SK-N-SH treated with all-trans-retinoic acid at 6 μM for 48 hours (cell line): Measurements from ENCODE around the gene EIF6.

Experiments
- ATAC-seq: fragments of 200-7000 bp; cut with Tn5 transposase; 3 replicates; pipeline ENCODE4 v1.9.1; 2020; ENCODE audit warnings: mild to moderate bottlenecking, moderate library complexity
- ARNTL ChIP-seq: fragments of 450-650 bp; formaldehyde crosslinking; IDR thresholded peaks from 2 replicates; pipeline ENCODE4 v1.5.0; 2020; ENCODE audit warnings: low read depth, mild to moderate bottlenecking, moderate library complexity, borderline replicate concordance
- BACH2 ChIP-seq: fragments of 250-450 bp; sonication (Bioruptor Pico); IDR thresholded peaks from 2 replicates; pipeline ENCODE4 v1.9.0; 2021; ENCODE audit warnings: mild to moderate bottlenecking, borderline replicate concordance
- CSDC2 ChIP-seq: fragments of 250-450 bp; sonication (Bioruptor Pico); IDR thresholded peaks from 2 replicates; pipeline ENCODE4 v1.5.0; 2020; ENCODE audit warnings: mild to moderate bottlenecking, moderate library complexity
- ESRRG ChIP-seq: fragments of 250-450 bp; sonication (Bioruptor Pico); IDR thresholded peaks from 2 replicates; pipeline ENCODE4 v1.6.1; 2021; ENCODE audit warnings: mild to moderate bottlenecking
- GLIS3 ChIP-seq: fragments of 250-450 bp; sonication (Bioruptor Pico); IDR thresholded peaks from 2 replicates; pipeline ENCODE4 v1.5.0; 2020; ENCODE audit warnings: mild to moderate bottlenecking, moderate library complexity
- ISL1 ChIP-seq: fragments of 250-450 bp; sonication (Bioruptor Pico); IDR thresholded peaks from 2 replicates; pipeline ENCODE4 v2.1.2; 2022; ENCODE audit warnings: mild to moderate bottlenecking, moderate library complexity
- OSR1 ChIP-seq: fragments of 250-450 bp; sonication (Bioruptor Pico); IDR thresholded peaks from 2 replicates; pipeline ENCODE4 v1.8.0; 2022; ENCODE audit warnings: moderate library complexity, mild to moderate bottlenecking, inconsistent platforms
- PPARA ChIP-seq: fragments of 250-450 bp; sonication (Bioruptor Pico); IDR thresholded peaks from 2 replicates; pipeline ENCODE4 v1.5.0; 2020; ENCODE audit warnings: mild to moderate bottlenecking, borderline replicate concordance
- RARB ChIP-seq: fragments of 250-450 bp; sonication (Bioruptor Pico); IDR thresholded peaks from 2 replicates; pipeline ENCODE4 v1.8.0; 2021; ENCODE audit warnings: mild to moderate bottlenecking, moderate library complexity
- SNAI2 ChIP-seq: fragments of 250-450 bp; sonication (Bioruptor Pico); IDR thresholded peaks from 2 replicates; pipeline ENCODE4 v1.5.0; 2020; ENCODE audit warnings: mild to moderate bottlenecking, moderate library complexity
- TCF4 ChIP-seq: fragments of 250-450 bp; sonication (Bioruptor Pico); IDR thresholded peaks from 2 replicates; pipeline ENCODE4 v1.8.0; 2021; ENCODE audit warnings: mild to moderate bottlenecking, moderate library complexity, borderline replicate concordance
- TOX ChIP-seq: fragments of 250-450 bp; sonication (Bioruptor Pico); IDR thresholded peaks from 2 replicates; pipeline ENCODE4 v1.8.0; 2021; ENCODE audit warnings: mild to moderate bottlenecking, moderate library complexity, borderline replicate concordance
- ZC3H10 ChIP-seq: fragments of 250-450 bp; sonication (Bioruptor Pico); IDR thresholded peaks from 2 replicates; pipeline ENCODE4 v1.5.1; 2021; ENCODE audit warnings: mild to moderate bottlenecking, moderate library complexity
- ZFP3 ChIP-seq: fragments of 250-450 bp; sonication (Bioruptor Pico); IDR thresholded peaks from 2 replicates; pipeline ENCODE4 v1.5.0; 2020; ENCODE audit warnings: mild to moderate bottlenecking, moderate library complexity
- ZFP30 ChIP-seq: fragments of 450-650 bp; formaldehyde crosslinking; IDR thresholded peaks from 2 replicates; pipeline ENCODE4 v1.5.0; 2022; ENCODE audit warnings: mild to moderate bottlenecking, moderate library complexity
- ZNF565 ChIP-seq: fragments of 450-650 bp; formaldehyde crosslinking; conservative IDR thresholded peaks from 2 replicates; pipeline ENCODE4 v1.5.0; 2020; ENCODE audit warnings: low read depth, mild to moderate bottlenecking, moderate library complexity
- ZNF70 ChIP-seq: fragments of 450-650 bp; formaldehyde crosslinking; IDR thresholded peaks from 2 replicates; pipeline ENCODE4 v1.5.0; 2020; ENCODE audit warnings: mild to moderate bottlenecking, moderate library complexity
- ZNF8 ChIP-seq: fragments of 450-650 bp; formaldehyde crosslinking; IDR thresholded peaks from 2 replicates; pipeline ENCODE4 v1.5.0; 2020; ENCODE audit warnings: mild to moderate bottlenecking, moderate library complexity
- TF ChIP-seq, protein P1 (sequence below): fragments of 250-450 bp; sonication (Bioruptor Pico); IDR thresholded peaks from 2 replicates; pipeline ENCODE4 v1.8.0; 2020; ENCODE audit warnings: mild to moderate bottlenecking, moderate library complexity, borderline replicate concordance
- TF ChIP-seq, protein P2 (sequence below): fragments of 250-450 bp; sonication (Bioruptor Pico); IDR thresholded peaks from 2 replicates; pipeline ENCODE4 v1.5.1; 2021; ENCODE audit warnings: mild to moderate bottlenecking, moderate library complexity
- TF ChIP-seq, protein P3 (sequence below): fragments of 250-450 bp; sonication (Bioruptor Pico); IDR thresholded peaks from 2 replicates; pipeline ENCODE4 v1.5.0; 2020; ENCODE audit warnings: mild to moderate bottlenecking, moderate library complexity
- TF ChIP-seq, protein P4 (sequence below): fragments of 250-450 bp; sonication (Bioruptor Pico); IDR thresholded peaks from 2 replicates; pipeline ENCODE4 v1.8.0; 2021; ENCODE audit warnings: low read depth, mild to moderate bottlenecking, moderate library complexity, borderline replicate concordance
- TF ChIP-seq, protein P5 (sequence below): fragments of 250-450 bp; sonication (Bioruptor Pico); IDR thresholded peaks from 2 replicates; pipeline ENCODE4 v1.5.1; 2020; ENCODE audit warnings: low read depth, mild to moderate bottlenecking, moderate library complexity

The EIF6 gene

DNA sequence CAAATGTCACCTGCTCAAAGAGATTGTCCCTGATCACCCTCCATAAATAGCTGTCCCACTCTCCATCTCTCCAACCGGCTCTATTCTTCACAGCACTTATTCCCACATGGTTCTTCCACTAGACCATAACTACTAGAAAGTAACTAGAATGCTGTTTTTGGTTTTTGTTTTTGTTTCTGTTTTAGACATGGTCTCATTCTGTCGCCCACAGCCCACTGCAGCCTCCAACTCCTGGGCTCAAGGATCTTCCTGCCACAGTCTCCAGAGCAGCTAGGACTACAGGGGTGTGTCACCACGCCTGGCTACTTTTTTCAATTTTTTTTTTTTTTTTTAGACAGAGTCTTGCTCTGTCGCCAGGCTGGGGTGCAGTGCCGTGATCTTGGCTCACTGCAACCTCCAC lies 45.8 kb downstream of the EIF6 start:
- no peak for TF ChIP-seq TCF4 (CRISPR knock-in tag)
- TF ChIP-seq ESRRG (CRISPR knock-in tag): no peak
- no peak for TF ChIP-seq ZNF565 (CRISPR knock-in tag)
- no peak for TF ChIP-seq CSDC2
- TF ChIP-seq ISL1 (CRISPR knock-in tag): no peak
- no peak for TF ChIP-seq ZNF70 (CRISPR knock-in tag)
- TF ChIP-seq ARNTL (CRISPR knock-in tag): no peak
- TF ChIP-seq ZC3H10: no peak
- no peak for TF ChIP-seq ZNF8 (CRISPR knock-in tag)
- ATAC-seq: no peak

DNA sequence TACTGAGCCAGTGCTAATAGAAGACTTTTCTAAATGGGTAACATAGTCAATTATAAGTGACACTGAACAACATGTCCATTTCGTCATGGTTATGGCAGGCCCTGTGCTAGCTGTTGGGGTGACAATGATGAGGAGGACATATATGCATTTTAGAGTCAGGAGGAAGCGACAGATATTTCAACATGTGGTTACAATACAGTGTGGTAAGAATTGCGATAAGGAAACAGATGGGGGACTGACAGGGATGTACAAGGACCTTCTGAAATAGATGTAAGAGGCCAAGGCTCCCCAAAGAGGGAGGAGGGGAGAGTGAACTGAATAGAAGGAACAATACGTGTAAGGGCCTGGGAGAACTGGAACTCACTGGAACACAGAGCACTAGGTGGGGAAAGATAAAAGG lies 46.4 kb downstream of the EIF6 start:
- no peak for TF ChIP-seq ZNF70 (CRISPR knock-in tag)
- no peak for TF ChIP-seq ZNF565 (CRISPR knock-in tag)
- no peak for TF ChIP-seq SNAI2 (CRISPR knock-in tag)
- no peak for TF ChIP-seq ZNF8 (CRISPR knock-in tag)
- TF ChIP-seq ZC3H10: no peak
- no peak for TF ChIP-seq PPARA (CRISPR knock-in tag)
- TF ChIP-seq GLIS3 (CRISPR knock-in tag): no peak
- TF ChIP-seq TOX (CRISPR knock-in tag): no peak
- no peak for TF ChIP-seq CSDC2
- no peak for TF ChIP-seq ESRRG (CRISPR knock-in tag)
- no peak for TF ChIP-seq RARB (CRISPR knock-in tag)
- TF ChIP-seq, protein P1, sequence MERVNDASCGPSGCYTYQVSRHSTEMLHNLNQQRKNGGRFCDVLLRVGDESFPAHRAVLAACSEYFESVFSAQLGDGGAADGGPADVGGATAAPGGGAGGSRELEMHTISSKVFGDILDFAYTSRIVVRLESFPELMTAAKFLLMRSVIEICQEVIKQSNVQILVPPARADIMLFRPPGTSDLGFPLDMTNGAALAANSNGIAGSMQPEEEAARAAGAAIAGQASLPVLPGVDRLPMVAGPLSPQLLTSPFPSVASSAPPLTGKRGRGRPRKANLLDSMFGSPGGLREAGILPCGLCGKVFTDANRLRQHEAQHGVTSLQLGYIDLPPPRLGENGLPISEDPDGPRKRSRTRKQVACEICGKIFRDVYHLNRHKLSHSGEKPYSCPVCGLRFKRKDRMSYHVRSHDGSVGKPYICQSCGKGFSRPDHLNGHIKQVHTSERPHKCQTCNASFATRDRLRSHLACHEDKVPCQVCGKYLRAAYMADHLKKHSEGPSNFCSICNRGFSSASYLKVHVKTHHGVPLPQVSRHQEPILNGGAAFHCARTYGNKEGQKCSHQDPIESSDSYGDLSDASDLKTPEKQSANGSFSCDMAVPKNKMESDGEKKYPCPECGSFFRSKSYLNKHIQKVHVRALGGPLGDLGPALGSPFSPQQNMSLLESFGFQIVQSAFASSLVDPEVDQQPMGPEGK (CRISPR knock-in tag): no peak
- TF ChIP-seq, protein P2, sequence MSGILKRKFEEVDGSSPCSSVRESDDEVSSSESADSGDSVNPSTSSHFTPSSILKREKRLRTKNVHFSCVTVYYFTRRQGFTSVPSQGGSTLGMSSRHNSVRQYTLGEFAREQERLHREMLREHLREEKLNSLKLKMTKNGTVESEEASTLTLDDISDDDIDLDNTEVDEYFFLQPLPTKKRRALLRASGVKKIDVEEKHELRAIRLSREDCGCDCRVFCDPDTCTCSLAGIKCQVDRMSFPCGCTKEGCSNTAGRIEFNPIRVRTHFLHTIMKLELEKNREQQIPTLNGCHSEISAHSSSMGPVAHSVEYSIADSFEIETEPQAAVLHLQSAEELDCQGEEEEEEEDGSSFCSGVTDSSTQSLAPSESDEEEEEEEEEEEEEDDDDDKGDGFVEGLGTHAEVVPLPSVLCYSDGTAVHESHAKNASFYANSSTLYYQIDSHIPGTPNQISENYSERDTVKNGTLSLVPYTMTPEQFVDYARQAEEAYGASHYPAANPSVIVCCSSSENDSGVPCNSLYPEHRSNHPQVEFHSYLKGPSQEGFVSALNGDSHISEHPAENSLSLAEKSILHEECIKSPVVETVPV (CRISPR knock-in tag): no peak
- TF ChIP-seq ISL1 (CRISPR knock-in tag): no peak
- no peak for TF ChIP-seq ZFP3
- TF ChIP-seq ZFP30 (CRISPR knock-in tag): no peak
- TF ChIP-seq, protein P3, sequence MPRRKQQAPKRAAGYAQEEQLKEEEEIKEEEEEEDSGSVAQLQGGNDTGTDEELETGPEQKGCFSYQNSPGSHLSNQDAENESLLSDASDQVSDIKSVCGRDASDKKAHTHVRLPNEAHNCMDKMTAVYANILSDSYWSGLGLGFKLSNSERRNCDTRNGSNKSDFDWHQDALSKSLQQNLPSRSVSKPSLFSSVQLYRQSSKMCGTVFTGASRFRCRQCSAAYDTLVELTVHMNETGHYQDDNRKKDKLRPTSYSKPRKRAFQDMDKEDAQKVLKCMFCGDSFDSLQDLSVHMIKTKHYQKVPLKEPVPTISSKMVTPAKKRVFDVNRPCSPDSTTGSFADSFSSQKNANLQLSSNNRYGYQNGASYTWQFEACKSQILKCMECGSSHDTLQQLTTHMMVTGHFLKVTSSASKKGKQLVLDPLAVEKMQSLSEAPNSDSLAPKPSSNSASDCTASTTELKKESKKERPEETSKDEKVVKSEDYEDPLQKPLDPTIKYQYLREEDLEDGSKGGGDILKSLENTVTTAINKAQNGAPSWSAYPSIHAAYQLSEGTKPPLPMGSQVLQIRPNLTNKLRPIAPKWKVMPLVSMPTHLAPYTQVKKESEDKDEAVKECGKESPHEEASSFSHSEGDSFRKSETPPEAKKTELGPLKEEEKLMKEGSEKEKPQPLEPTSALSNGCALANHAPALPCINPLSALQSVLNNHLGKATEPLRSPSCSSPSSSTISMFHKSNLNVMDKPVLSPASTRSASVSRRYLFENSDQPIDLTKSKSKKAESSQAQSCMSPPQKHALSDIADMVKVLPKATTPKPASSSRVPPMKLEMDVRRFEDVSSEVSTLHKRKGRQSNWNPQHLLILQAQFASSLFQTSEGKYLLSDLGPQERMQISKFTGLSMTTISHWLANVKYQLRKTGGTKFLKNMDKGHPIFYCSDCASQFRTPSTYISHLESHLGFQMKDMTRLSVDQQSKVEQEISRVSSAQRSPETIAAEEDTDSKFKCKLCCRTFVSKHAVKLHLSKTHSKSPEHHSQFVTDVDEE (CRISPR knock-in tag): no peak
- TF ChIP-seq BACH2: no peak
- TF ChIP-seq TCF4 (CRISPR knock-in tag): no peak
- TF ChIP-seq OSR1 (CRISPR knock-in tag): no peak
- no peak for ATAC-seq

DNA sequence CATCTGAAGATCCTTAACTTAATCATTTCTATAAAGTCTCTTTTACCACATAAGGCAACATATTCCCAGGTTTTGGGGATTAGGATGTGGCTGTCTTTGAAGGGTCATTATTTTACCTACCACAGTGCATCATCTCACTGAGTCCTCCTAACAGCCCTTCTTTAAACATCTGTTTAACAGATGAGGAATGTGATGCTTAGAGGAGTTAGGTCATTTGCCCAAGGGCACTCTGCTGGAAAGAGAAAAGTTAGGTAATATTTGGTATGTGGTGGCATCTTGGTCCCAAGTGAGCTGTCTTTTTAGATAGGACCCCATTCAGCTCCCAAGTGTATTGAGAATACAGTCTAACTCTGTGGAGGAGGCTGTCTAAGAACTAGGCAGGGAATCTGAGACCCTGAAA lies 47.1 kb downstream of the EIF6 start:
- no peak for ATAC-seq
- no peak for TF ChIP-seq TOX (CRISPR knock-in tag)
- TF ChIP-seq ARNTL (CRISPR knock-in tag): no peak
- TF ChIP-seq, protein P4, sequence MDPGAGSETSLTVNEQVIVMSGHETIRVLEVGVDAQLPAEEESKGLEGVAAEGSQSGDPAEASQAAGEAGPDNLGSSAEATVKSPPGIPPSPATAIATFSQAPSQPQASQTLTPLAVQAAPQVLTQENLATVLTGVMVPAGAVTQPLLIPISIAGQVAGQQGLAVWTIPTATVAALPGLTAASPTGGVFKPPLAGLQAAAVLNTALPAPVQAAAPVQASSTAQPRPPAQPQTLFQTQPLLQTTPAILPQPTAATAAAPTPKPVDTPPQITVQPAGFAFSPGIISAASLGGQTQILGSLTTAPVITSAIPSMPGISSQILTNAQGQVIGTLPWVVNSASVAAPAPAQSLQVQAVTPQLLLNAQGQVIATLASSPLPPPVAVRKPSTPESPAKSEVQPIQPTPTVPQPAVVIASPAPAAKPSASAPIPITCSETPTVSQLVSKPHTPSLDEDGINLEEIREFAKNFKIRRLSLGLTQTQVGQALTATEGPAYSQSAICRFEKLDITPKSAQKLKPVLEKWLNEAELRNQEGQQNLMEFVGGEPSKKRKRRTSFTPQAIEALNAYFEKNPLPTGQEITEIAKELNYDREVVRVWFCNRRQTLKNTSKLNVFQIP (CRISPR knock-in tag): no peak
- no peak for TF ChIP-seq GLIS3 (CRISPR knock-in tag)
- TF ChIP-seq, protein P2 (CRISPR knock-in tag): no peak
- TF ChIP-seq ZFP3: no peak
- TF ChIP-seq, protein P5, sequence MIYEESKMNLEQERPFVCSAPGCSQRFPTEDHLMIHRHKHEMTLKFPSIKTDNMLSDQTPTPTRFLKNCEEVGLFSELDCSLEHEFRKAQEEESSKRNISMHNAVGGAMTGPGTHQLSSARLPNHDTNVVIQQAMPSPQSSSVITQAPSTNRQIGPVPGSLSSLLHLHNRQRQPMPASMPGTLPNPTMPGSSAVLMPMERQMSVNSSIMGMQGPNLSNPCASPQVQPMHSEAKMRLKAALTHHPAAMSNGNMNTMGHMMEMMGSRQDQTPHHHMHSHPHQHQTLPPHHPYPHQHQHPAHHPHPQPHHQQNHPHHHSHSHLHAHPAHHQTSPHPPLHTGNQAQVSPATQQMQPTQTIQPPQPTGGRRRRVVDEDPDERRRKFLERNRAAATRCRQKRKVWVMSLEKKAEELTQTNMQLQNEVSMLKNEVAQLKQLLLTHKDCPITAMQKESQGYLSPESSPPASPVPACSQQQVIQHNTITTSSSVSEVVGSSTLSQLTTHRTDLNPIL (CRISPR knock-in tag): no peak
- TF ChIP-seq ZNF70 (CRISPR knock-in tag): no peak
